Transverse colon (tissue), 4 donors: ENCODE data around the gene SMG6.

ENCODE experiments used
- EP300 ChIP-seq: sonication (generic); formaldehyde crosslinking; IDR thresholded peaks from one replicate; pipeline ENCODE4 v1.6.1; 2017; ENCODE audit warnings: antibody characterized with exemption, low read depth
- POLR2AphosphoS5 ChIP-seq, 3 donors: sonication (generic); formaldehyde crosslinking; IDR thresholded peaks; one replicate each; pipeline ENCODE4 v1.6.1; 2016; ENCODE audit warnings: antibody characterized with exemption in 3 of 3
- TF ChIP-seq, protein P1 (sequence below), 5 experiments: fragments of 200-600 bp in 3 of 5; fragments of 450-650 bp in 2 of 5; sonication (generic) in 3 of 5; IDR thresholded peaks; 1 replicate in 2 of 5; 2 replicates in 3 of 5; pipeline ENCODE4 v1.5.1; 2016 to 2017; ENCODE audit warnings: antibody characterized with exemption in 5 of 5, inconsistent platforms in 3 of 5, mild to moderate bottlenecking in 2 of 5, moderate library complexity in 1 of 5

DNA sequence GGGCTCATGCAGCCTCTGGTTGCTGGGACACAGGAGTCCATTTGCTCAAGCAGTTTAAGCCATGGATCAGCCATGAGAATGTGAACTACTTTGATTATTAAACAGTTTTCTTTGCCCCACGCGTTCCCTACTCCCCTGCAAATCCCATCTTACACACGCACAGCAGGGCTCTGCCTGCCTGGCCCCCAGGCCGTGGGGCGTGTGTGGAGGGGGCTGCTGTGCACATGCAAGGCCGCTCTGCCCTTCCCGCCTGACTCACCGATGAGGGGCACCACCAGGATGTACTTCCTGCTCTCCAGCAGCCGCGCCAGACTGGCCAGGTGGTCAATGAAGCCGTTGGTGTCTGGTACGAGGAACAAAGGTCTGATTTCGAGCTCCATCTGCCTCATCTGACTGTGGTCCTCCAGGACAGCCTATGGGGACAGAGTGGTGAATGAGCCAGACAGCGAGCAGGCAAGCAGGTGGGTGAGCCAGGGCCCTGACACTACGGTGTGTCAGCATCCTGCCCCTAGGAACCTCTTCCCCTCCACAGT is 235.0 kb downstream of the SMG6 start:
- TF ChIP-seq, protein P1, sequence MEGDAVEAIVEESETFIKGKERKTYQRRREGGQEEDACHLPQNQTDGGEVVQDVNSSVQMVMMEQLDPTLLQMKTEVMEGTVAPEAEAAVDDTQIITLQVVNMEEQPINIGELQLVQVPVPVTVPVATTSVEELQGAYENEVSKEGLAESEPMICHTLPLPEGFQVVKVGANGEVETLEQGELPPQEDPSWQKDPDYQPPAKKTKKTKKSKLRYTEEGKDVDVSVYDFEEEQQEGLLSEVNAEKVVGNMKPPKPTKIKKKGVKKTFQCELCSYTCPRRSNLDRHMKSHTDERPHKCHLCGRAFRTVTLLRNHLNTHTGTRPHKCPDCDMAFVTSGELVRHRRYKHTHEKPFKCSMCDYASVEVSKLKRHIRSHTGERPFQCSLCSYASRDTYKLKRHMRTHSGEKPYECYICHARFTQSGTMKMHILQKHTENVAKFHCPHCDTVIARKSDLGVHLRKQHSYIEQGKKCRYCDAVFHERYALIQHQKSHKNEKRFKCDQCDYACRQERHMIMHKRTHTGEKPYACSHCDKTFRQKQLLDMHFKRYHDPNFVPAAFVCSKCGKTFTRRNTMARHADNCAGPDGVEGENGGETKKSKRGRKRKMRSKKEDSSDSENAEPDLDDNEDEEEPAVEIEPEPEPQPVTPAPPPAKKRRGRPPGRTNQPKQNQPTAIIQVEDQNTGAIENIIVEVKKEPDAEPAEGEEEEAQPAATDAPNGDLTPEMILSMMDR (IDR thresholded peaks at IDR 0.05), result no peak
- TF ChIP-seq EP300 (no peak), POLR2AphosphoS5 (IDR thresholded peaks at IDR 0.05) (no peak)
